Measurements from ENCODE around the gene UNC13C. TPM values are rescaled to one million over a fixed set of nuclear protein-coding genes. Genes with fewer than 3 reads are reported as not detected.

Gene UNC13C
- total RNA-seq, 1 donor from 2014 or later = 0.04 TPM

- ATAC-seq = no peak
These were observed 142.8 kb downstream of the UNC13C start for GRCh38 chr15:54120949-54121463.

GRCh38 chr15:54127574-54127973, 149.3 kb downstream of the UNC13C start:
- no peak for ATAC-seq

GRCh38 chr15:54131410-54131809, 153.2 kb downstream of the UNC13C start:
- ATAC-seq = no peak

- ATAC-seq = no peak
These were observed 170.9 kb downstream of the UNC13C start for GRCh38 chr15:54149115-54149531.

GRCh38 chr15:54150255-54150654, 172.0 kb downstream of the UNC13C start:
- no peak for ATAC-seq

GRCh38 chr15:54159012-54159411, 180.8 kb downstream of the UNC13C start:
- ATAC-seq = no peak

- no peak for ATAC-seq
These were observed 209.1 kb downstream of the UNC13C start for GRCh38 chr15:54187325-54187724.

GRCh38 chr15:54197995-54198394, 219.8 kb downstream of the UNC13C start:
- no peak for ATAC-seq

- ATAC-seq = no peak
These were observed 228.5 kb downstream of the UNC13C start for GRCh38 chr15:54206586-54207321.

GRCh38 chr15:54208786-54209185, 230.5 kb downstream of the UNC13C start:
- ATAC-seq = no peak

GRCh38 chr15:54212635-54213034, 234.4 kb downstream of the UNC13C start:
- no peak for ATAC-seq

GRCh38 chr15:54226455-54226854, 248.2 kb downstream of the UNC13C start:
- ATAC-seq = no peak

- ATAC-seq = no peak
These were observed 249.3 kb downstream of the UNC13C start for GRCh38 chr15:54227569-54227968.

- ATAC-seq = no peak
These were observed 272.1 kb downstream of the UNC13C start for GRCh38 chr15:54250326-54250725.

GRCh38 chr15:54256190-54256589, 277.9 kb downstream of the UNC13C start:
- no peak for ATAC-seq

- no peak for ATAC-seq
These were observed 295.7 kb downstream of the UNC13C start for GRCh38 chr15:54273928-54274327.

GRCh38 chr15:54277834-54278233, 299.6 kb downstream of the UNC13C start:
- no peak for ATAC-seq

GRCh38 chr15:54280726-54281125, 302.5 kb downstream of the UNC13C start:
- ATAC-seq = no peak

- peak; percentile 20 for ATAC-seq
These were observed 304.1 kb downstream of the UNC13C start for GRCh38 chr15:54282228-54282836.

- ATAC-seq = no peak
These were observed 309.8 kb downstream of the UNC13C start for GRCh38 chr15:54288049-54288448.

GRCh38 chr15:54289590-54290136, 311.4 kb downstream of the UNC13C start:
- no peak for ATAC-seq

GRCh38 chr15:54298396-54298795, 320.2 kb downstream of the UNC13C start:
- ATAC-seq = no peak

- no peak for ATAC-seq
These were observed 326.1 kb downstream of the UNC13C start for GRCh38 chr15:54304321-54304720.

GRCh38 chr15:54305138-54305537, 326.9 kb downstream of the UNC13C start:
- ATAC-seq = no peak
